ENCODE results near the gene GLI1. TPM values are rescaled to one million over a fixed set of nuclear protein-coding genes. Genes with fewer than 3 reads are reported as not detected.
A peak's percentile ranks its signal among the peaks of the same experiment; 100 is the strongest.
"Not testable (repeated sequence)": the region's sequence is repeated elsewhere in the genome, so short reads cannot be mapped to it uniquely, and the experiment has no call there.

Gene GLI1
- total RNA-seq, 2 experiments from 2014 or later = 0.68 to 1.9 TPM

DNA sequence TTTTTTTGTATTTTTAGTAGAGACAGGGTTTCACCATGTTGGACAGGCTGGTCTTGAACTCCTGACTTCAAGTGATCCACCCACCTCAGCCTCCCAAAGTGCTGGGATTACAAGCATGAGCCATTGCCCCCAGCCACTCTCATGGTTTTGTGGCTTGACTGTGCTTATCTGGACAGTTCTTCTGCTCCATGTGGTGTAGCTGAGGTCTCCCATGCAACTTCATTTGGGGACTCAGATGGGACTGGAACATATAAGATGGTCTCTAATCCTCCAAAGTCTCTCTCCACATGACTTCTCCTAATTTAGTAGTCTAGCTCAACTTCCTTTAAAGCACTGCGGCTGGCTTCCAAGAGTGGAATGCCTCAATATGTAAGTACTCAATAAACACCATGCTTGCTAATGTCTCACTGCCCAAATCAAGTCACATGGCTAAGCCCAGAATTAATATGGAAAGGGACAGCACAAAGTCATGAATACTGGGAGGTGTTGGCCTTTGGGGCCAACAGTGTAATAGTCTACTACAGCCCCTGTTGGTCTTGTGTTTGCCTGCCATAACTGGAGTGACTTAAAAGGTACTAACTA, 17.6 kb upstream of the GLI1 start:
- ATAC-seq (no peak), DNase-seq (no peak)
- POLR2A ChIA-PET = no interaction called here
- H3K4me1 Mint-ChIP-seq (ENCODE audit: low read depth) = no peaks in the 10 kb centered on the region
- H3K9me3 Mint-ChIP-seq (ENCODE audit: insufficient read depth) = peaks cover 4% of the 10 kb centered on the region
- H3K4me3 Mint-ChIP-seq = no peak overlapping the region
- CTCF ChIA-PET = interaction anchor here (1.5 to 1.7 kb wide), 2 partner anchors 11 to 14 kb away, joined by 4 to 7 read pairs; partner anchors contain the start of gene INHBE
- peaks cover 10% of the 10 kb centered on the region for H3K27me3 Mint-ChIP-seq (ENCODE audit: low read depth)
- no peak overlapping the region for H3K27ac Mint-ChIP-seq
- H3K36me3 Mint-ChIP-seq (ENCODE audit: low read depth) = peaks cover 3% of the 10 kb centered on the region

- H3K9me3 Mint-ChIP-seq (ENCODE audit: insufficient read depth); H3K4me1 Mint-ChIP-seq (ENCODE audit: low read depth); H3K36me3 Mint-ChIP-seq (ENCODE audit: low read depth); H3K27me3 Mint-ChIP-seq (ENCODE audit: low read depth); POLR2A ChIA-PET; H3K4me3 Mint-ChIP-seq; DNase-seq; ATAC-seq; H3K27ac Mint-ChIP-seq: not testable (repeated sequence)
- CTCF ChIA-PET = interaction anchor here (1.1 to 7.0 kb wide), 4 partner anchors 10 to 18 kb away, joined by 3 to 40 read pairs (median 11); partner anchors contain the start of gene GLI1
Measured at GRCh38 chr12:57444337-57444736, 15.2 kb upstream of the GLI1 start.

- peaks cover 6% of the 10 kb centered on the region for H3K27me3 Mint-ChIP-seq (ENCODE audit: low read depth)
- H3K4me1 Mint-ChIP-seq (ENCODE audit: low read depth) = no peaks in the 10 kb centered on the region
- DNase-seq (no peak), ATAC-seq (no peak)
- CTCF ChIA-PET = interaction anchor here (1.1 to 7.0 kb wide), 4 partner anchors 9 to 18 kb away, joined by 3 to 40 read pairs (median 11); partner anchors contain the start of gene GLI1
- H3K9me3 Mint-ChIP-seq (ENCODE audit: insufficient read depth) = peaks cover 4% of the 10 kb centered on the region
- no peak overlapping the region for H3K4me3 Mint-ChIP-seq
- peaks cover 3% of the 10 kb centered on the region for H3K36me3 Mint-ChIP-seq (ENCODE audit: low read depth)
- H3K27ac Mint-ChIP-seq = no peak overlapping the region
- POLR2A ChIA-PET = no interaction called here
Measured at GRCh38 chr12:57444744-57445143, 14.8 kb upstream of the GLI1 start.

DNA sequence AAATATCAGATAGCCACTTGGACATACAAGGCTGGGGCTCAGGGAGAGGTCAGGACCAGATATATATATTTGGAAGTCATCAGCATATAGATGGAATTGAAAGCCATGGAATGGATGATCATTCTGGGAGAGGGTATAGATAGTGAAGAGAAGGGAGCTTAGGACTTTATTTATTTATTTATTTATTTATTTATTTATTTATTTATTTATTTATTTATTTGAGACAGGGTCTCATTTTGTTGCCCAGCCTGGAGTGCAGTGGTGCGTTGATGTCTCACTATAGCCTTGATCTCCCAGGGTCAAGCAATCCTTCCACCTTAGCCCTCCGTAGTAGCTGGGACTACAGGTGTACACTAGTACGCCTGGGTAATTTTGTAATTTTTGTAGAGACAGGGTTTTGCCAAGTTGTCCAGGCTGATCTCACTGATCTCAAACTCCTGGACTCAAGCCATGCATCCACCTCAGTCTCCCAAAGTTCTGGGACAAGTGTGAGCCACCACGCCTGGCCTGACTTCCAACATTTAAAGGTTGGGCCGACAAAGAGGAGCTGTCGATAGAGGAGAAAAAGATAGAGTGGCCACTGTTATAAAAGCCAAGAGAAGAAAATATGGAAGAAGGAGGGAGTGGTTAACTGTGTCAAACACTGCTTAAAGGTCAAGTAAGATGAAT, 13.2 kb upstream of the GLI1 start:
- Mint-ChIP-seq H3K36me3 (ENCODE audit: low read depth) (peaks cover 3% of the 10 kb centered on the region), H3K4me1 (ENCODE audit: low read depth) (no peaks in the 10 kb centered on the region), H3K27ac (no peak overlapping the region), H3K9me3 (ENCODE audit: insufficient read depth) (peaks cover 4% of the 10 kb centered on the region), H3K27me3 (ENCODE audit: low read depth) (no peaks in the 10 kb centered on the region), H3K4me3 (no peak overlapping the region)
- ATAC-seq (no peak), DNase-seq (no peak)
- CTCF ChIA-PET = interaction anchor here (1.4 to 7.0 kb wide), 3 partner anchors 9 to 138 kb away, joined by 5 to 40 read pairs (median 17); partner anchors contain the start of gene GLI1
- POLR2A ChIA-PET = no interaction called here

- Mint-ChIP-seq H3K36me3 (ENCODE audit: low read depth) (no peaks in the 10 kb centered on the region), H3K4me1 (ENCODE audit: low read depth) (peaks cover 7% of the 10 kb centered on the region), H3K27me3 (ENCODE audit: low read depth) (no peaks in the 10 kb centered on the region), H3K27ac (no peak overlapping the region), H3K9me3 (ENCODE audit: insufficient read depth) (no peaks in the 10 kb centered on the region), H3K4me3 (no peak overlapping the region)
- no peak for ATAC-seq
- ChIA-PET POLR2A (interaction anchor here (0.6 kb wide), 1 partner anchor 18 kb away, joined by 3 read pairs; no protein-coding TSS in a partner anchor), CTCF (interaction anchor here (7.0 kb wide), 1 partner anchor 10 kb away, joined by 40 read pairs; the partner anchor contains the start of gene GLI1)
- no peak for DNase-seq
Measured at GRCh38 chr12:57448669-57449068, 10.9 kb upstream of the GLI1 start.

DNA sequence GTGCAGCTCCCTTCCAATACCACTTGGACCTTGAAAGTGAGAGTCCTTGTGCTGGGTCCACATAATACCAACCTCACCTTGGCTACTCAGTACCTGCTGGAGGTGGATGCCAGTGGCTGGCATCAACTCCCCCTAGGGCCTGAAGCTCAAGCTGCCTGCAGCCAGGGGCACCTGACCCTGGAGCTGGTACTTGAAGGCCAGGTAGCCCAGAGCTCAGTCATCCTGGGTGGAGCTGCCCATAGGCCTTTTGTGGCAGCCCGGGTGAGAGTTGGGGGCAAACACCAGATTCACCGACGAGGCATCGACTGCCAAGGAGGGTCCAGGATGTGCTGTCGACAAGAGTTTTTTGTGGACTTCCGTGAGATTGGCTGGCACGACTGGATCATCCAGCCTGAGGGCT, 10.2 kb upstream of the GLI1 start:
- CTCF ChIA-PET = interaction anchor here (7.0 kb wide), 1 partner anchor 9 kb away, joined by 40 read pairs; the partner anchor contains the start of gene GLI1
- no peaks in the 10 kb centered on the region for H3K9me3 Mint-ChIP-seq (ENCODE audit: insufficient read depth)

GRCh38 chr12:57450057-57450456, 9.5 kb upstream of the GLI1 start:
- ChIA-PET CTCF (interaction anchor here (1.0 to 7.1 kb wide), 3 partner anchors 8 to 188 kb away, joined by 3 to 145 read pairs (median 40); partner anchors contain the start of gene GLI1), POLR2A (interaction anchor here (1.3 kb wide), 1 partner anchor 9 kb away, joined by 5 read pairs; no protein-coding TSS in a partner anchor)
- DNase-seq = no peak

More for the DNA sequence above, 10.2 kb upstream of the GLI1 start:
- Mint-ChIP-seq H3K27me3 (ENCODE audit: low read depth) (no peaks in the 10 kb centered on the region), H3K4me1 (ENCODE audit: low read depth) (peaks cover 7% of the 10 kb centered on the region), H3K27ac (no peak overlapping the region), H3K4me3 (no peak overlapping the region), H3K36me3 (ENCODE audit: low read depth) (no peaks in the 10 kb centered on the region)
- no peak for ATAC-seq
- POLR2A ChIA-PET = interaction anchor here (0.6 kb wide), 1 partner anchor 19 kb away, joined by 3 read pairs; no protein-coding TSS in a partner anchor
- no peak for DNase-seq

DNA sequence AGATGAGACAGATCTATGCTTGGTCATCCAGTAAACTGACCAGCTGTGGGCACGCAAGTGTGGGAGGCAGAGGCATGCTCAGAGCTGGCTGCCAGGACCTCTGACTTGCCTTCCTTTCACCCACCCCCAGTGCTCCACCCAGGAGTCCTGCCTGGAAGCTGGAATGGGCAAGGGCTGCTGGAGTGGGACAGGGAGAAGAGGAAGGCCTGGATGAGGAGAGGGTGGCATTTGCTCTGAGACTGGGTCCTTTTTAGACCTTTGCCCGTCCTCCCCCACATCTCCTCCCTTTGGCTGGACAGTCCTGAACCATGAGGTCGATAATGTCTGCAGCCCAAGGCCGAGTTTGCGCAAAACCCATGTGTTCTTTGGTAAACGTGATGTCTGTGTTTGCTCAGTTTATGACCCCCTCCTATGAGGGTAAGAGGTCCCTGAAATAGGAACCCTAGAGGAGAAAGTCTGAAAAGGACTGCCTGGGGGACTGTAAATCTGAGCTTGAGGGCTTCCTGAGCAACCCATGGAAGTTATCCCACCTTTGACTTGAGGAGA, 8.3 kb upstream of the GLI1 start:
- no peaks in the 10 kb centered on the region for H3K9me3 Mint-ChIP-seq (ENCODE audit: insufficient read depth)
- ATAC-seq = no peak

More at GRCh38 chr12:57450057-57450456, 9.5 kb upstream of the GLI1 start:
- no peak for ATAC-seq
- no peak overlapping the region for H3K27ac Mint-ChIP-seq
- no peaks in the 10 kb centered on the region for H3K9me3 Mint-ChIP-seq (ENCODE audit: insufficient read depth)
- H3K36me3 Mint-ChIP-seq (ENCODE audit: low read depth) = no peaks in the 10 kb centered on the region
- peaks cover 13% of the 10 kb centered on the region for H3K4me1 Mint-ChIP-seq (ENCODE audit: low read depth)
- H3K4me3 Mint-ChIP-seq = no peak overlapping the region
- no peaks in the 10 kb centered on the region for H3K27me3 Mint-ChIP-seq (ENCODE audit: low read depth)

GRCh38 chr12:57452181-57452936, 7.2 kb upstream of the GLI1 start:
- H3K4me3 Mint-ChIP-seq = no peak overlapping the region
- no peaks in the 10 kb centered on the region for H3K36me3 Mint-ChIP-seq (ENCODE audit: low read depth)
- DNase-seq (no peak), ATAC-seq (no peak)
- no peak overlapping the region for H3K27ac Mint-ChIP-seq
- POLR2A ChIA-PET = interaction anchor here (1.0 kb wide), 1 partner anchor 10 kb away, joined by 4 read pairs; no protein-coding TSS in a partner anchor
- H3K27me3 Mint-ChIP-seq (ENCODE audit: low read depth) = no peaks in the 10 kb centered on the region
- peaks cover 28% of the 10 kb centered on the region for H3K4me1 Mint-ChIP-seq (ENCODE audit: low read depth)
- CTCF ChIA-PET = interaction anchor here (0.7 to 7.1 kb wide), 39 partner anchors 10 to 269 kb away, joined by 3 to 145 read pairs (median 5); partner anchors contain the start of gene INHBC
- no peaks in the 10 kb centered on the region for H3K9me3 Mint-ChIP-seq (ENCODE audit: insufficient read depth)

More for the DNA sequence above, 8.3 kb upstream of the GLI1 start:
- Mint-ChIP-seq H3K36me3 (ENCODE audit: low read depth) (no peaks in the 10 kb centered on the region), H3K27me3 (ENCODE audit: low read depth) (no peaks in the 10 kb centered on the region), H3K4me3 (no peak overlapping the region), H3K4me1 (ENCODE audit: low read depth) (peaks cover 25% of the 10 kb centered on the region), H3K27ac (no peak overlapping the region)
- ChIA-PET POLR2A (no interaction called here), CTCF (interaction anchor here (1.0 to 7.1 kb wide), 9 partner anchors 19 to 268 kb away, joined by 3 to 145 read pairs (median 16); no protein-coding TSS in a partner anchor)
- DNase-seq = no peak

DNA sequence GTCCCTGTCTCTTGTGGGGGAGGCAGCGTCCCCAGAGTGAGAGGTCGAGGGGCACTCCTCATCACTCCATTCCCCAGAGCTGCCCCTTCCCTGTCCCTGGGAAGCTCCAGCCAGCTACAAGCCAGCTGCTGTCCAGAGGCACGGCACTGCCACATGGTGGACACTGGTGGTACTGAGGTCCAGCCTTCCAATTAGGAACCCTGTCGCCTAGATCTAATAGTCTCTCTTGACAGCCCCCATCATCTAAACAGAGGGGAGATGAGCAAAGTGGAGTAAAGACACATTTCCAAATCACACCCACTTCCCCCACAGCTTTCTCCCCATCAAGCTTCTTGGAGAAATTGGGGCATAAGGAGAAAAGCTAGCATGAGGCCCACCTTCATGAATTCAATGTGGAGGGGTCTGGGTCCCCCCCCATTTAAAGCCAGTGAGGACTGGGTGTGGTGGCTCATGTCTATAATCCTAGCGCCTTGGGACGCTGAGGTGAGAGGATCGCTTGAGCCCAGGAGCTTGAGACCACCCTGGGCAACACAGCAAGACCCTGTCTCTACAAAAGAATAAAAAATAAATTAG, 6.6 kb upstream of the GLI1 start:
- DNase-seq = peak; percentile 70
- peak; percentile 54 for ATAC-seq
- CTCF ChIA-PET = interaction anchor here (0.7 to 7.1 kb wide), 38 partner anchors 8 to 240 kb away, joined by 3 to 145 read pairs (median 5); partner anchors contain the start of genes INHBC and SHMT2
- Mint-ChIP-seq H3K36me3 (ENCODE audit: low read depth) (no peaks in the 10 kb centered on the region), H3K4me3 (no peak overlapping the region), H3K4me1 (ENCODE audit: low read depth) (peaks cover 30% of the 10 kb centered on the region), H3K9me3 (ENCODE audit: insufficient read depth) (no peaks in the 10 kb centered on the region), H3K27me3 (ENCODE audit: low read depth) (no peaks in the 10 kb centered on the region), H3K27ac (no peak overlapping the region)
- POLR2A ChIA-PET = interaction anchor here (1.0 kb wide), 1 partner anchor 10 kb away, joined by 4 read pairs; no protein-coding TSS in a partner anchor

GRCh38 chr12:57454213-57454565, 5.4 kb upstream of the GLI1 start:
- POLR2A ChIA-PET = interaction anchor here (0.7 to 1.0 kb wide), 2 partner anchors 24 to 28 kb away, joined by 3 to 4 read pairs; no protein-coding TSS in a partner anchor
- H3K9me3 Mint-ChIP-seq (ENCODE audit: insufficient read depth) = no peaks in the 10 kb centered on the region
- no peak overlapping the region for H3K4me3 Mint-ChIP-seq
- H3K4me1 Mint-ChIP-seq (ENCODE audit: low read depth) = peaks cover 39% of the 10 kb centered on the region
- ATAC-seq (no peak), DNase-seq (no peak)
- CTCF ChIA-PET = interaction anchor here (0.8 to 7.1 kb wide), 11 partner anchors 9 to 225 kb away, joined by 3 to 145 read pairs (median 8); partner anchors contain the start of gene SHMT2
- no peak overlapping the region for H3K27ac Mint-ChIP-seq
- no peaks in the 10 kb centered on the region for H3K36me3 Mint-ChIP-seq (ENCODE audit: low read depth)
- H3K27me3 Mint-ChIP-seq (ENCODE audit: low read depth) = no peaks in the 10 kb centered on the region
